SK-N-MC (cell line): ENCODE measurements around the gene MOCS1.

Source experiments
- DNase-seq: peaks from one replicate; pipeline ENCODE4 v3.0.0-alpha.2; 2011; ENCODE audit warnings: low read depth, low spot score
- H3K27ac ChIP-seq: fragments of 200-600 bp; sonication (generic); 2 replicates; pipeline ENCODE4 v1.5.1; 2016; ENCODE audit warnings: mixed run types
- H3K36me3 ChIP-seq: fragments of 200-600 bp; sonication (generic); 2 replicates; pipeline ENCODE4 v1.6.1; 2017; ENCODE audit warnings: antibody characterized with exemption, low read length, mixed read lengths; ENCODE audit not compliant: insufficient read depth
- H3K4me3 ChIP-seq: fragments of 200-600 bp; sonication (generic); 2 replicates; pipeline ENCODE4 v1.5.1; 2016
- H3K9ac ChIP-seq: fragments of 200-600 bp; sonication (generic); 2 replicates; pipeline ENCODE4 v1.8.0; 2017; ENCODE audit warnings: mixed run types, mixed read lengths; ENCODE audit not compliant: insufficient read length
- H3K9me3 ChIP-seq: fragments of 200-600 bp; sonication (generic); 2 replicates; pipeline ENCODE4 v1.6.1; 2017; ENCODE audit warnings: low read depth, mild to moderate bottlenecking, antibody characterized with exemption, low read length, moderate library complexity, mixed read lengths
- EZH2 ChIP-seq: fragments of 200-600 bp; sonication (generic); IDR thresholded peaks from one replicate; pipeline ENCODE4 v1.6.1; 2017; ENCODE audit warnings: antibody characterized with exemption
- FOXP2 ChIP-seq: optimal IDR thresholded peaks from 2 replicates; pipeline ENCODE3; 2011; ENCODE audit warnings: mild to moderate bottlenecking, moderate library complexity; ENCODE audit not compliant: insufficient read depth; ENCODE audit errors: extremely low read length, control extremely low read depth
- POLR2AphosphoS5 ChIP-seq: IDR thresholded peaks from 2 replicates; pipeline ENCODE4 v1.6.1; 2012; ENCODE audit warnings: mild to moderate bottlenecking, low read depth, low read length, borderline replicate concordance

MOCS1 gene

GRCh38 chr6:39912446-39912845 lies 21.8 kb downstream of the MOCS1 start:
- DNase-seq: no peak
- Histone ChIP-seq H3K36me3 (no peaks in the 10 kb centered on the region), H3K9me3 (no peaks in the 10 kb centered on the region), H3K27ac (no peak overlapping the region), H3K4me3 (no peak overlapping the region), H3K9ac (no peak overlapping the region)
- no peak for TF ChIP-seq EZH2
- TF ChIP-seq POLR2AphosphoS5: no peak
- no peak for TF ChIP-seq FOXP2

- Histone ChIP-seq H3K9ac (no peak overlapping the region), H3K27ac (no peak overlapping the region), H3K4me3 (no peak overlapping the region), H3K36me3 (no peaks in the 10 kb centered on the region), H3K9me3 (no peaks in the 10 kb centered on the region)
- TF ChIP-seq FOXP2 (no peak), POLR2AphosphoS5 (no peak), EZH2 (no peak)
- DNase-seq: no peak
Observed at GRCh38 chr6:39911513-39912125, 22.6 kb downstream of the MOCS1 start.

GRCh38 chr6:39910744-39911143 lies 23.5 kb downstream of the MOCS1 start:
- no peak overlapping the region for H3K4me3 ChIP-seq
- no peak overlapping the region for H3K27ac ChIP-seq
- no peaks in the 10 kb centered on the region for H3K36me3 ChIP-seq
- no peaks in the 10 kb centered on the region for H3K9me3 ChIP-seq
- no peak for DNase-seq
- no peak overlapping the region for H3K9ac ChIP-seq
- TF ChIP-seq EZH2 (no peak), FOXP2 (no peak), POLR2AphosphoS5 (no peak)

- Histone ChIP-seq H3K36me3 (no peaks in the 10 kb centered on the region), H3K9ac (no peak overlapping the region), H3K9me3 (no peaks in the 10 kb centered on the region), H3K27ac (no peak overlapping the region), H3K4me3 (no peak overlapping the region)
- DNase-seq: no peak
- TF ChIP-seq FOXP2: no peak
- no peak for TF ChIP-seq EZH2
- TF ChIP-seq POLR2AphosphoS5: no peak
Observed at GRCh38 chr6:39910164-39910563, 24.1 kb downstream of the MOCS1 start.

- no peak overlapping the region for H3K4me3 ChIP-seq
- no peak overlapping the region for H3K27ac ChIP-seq
- TF ChIP-seq POLR2AphosphoS5 (no peak), FOXP2 (no peak), EZH2 (no peak)
- no peak for DNase-seq
- H3K9me3 ChIP-seq: no peaks in the 10 kb centered on the region
- H3K9ac ChIP-seq: no peak overlapping the region
- no peaks in the 10 kb centered on the region for H3K36me3 ChIP-seq
Observed at GRCh38 chr6:39909701-39910100, 24.6 kb downstream of the MOCS1 start.

- no peak overlapping the region for H3K9ac ChIP-seq
- no peak for DNase-seq
- no peak overlapping the region for H3K27ac ChIP-seq
- no peaks in the 10 kb centered on the region for H3K9me3 ChIP-seq
- H3K4me3 ChIP-seq: no peak overlapping the region
- no peaks in the 10 kb centered on the region for H3K36me3 ChIP-seq
- TF ChIP-seq POLR2AphosphoS5 (no peak), EZH2 (no peak)
Observed at GRCh38 chr6:39908838-39909583, 25.3 kb downstream of the MOCS1 start.

- H3K36me3 ChIP-seq: no peaks in the 10 kb centered on the region
- no peak overlapping the region for H3K4me3 ChIP-seq
- H3K9ac ChIP-seq: no peak overlapping the region
- no peak overlapping the region for H3K27ac ChIP-seq
- no peaks in the 10 kb centered on the region for H3K9me3 ChIP-seq
- DNase-seq: no peak
- TF ChIP-seq EZH2: no peak
- TF ChIP-seq POLR2AphosphoS5: no peak
Observed at GRCh38 chr6:39907871-39908575, 26.2 kb downstream of the MOCS1 start.

- no peaks in the 10 kb centered on the region for H3K9me3 ChIP-seq
- DNase-seq: no peak
- H3K4me3 ChIP-seq: no peak overlapping the region
- H3K27ac ChIP-seq: no peak overlapping the region
- H3K36me3 ChIP-seq: peaks cover 4% of the 10 kb centered on the region; the same call in 1 of the 2 replicates
- TF ChIP-seq EZH2: no peak
- no peak for TF ChIP-seq FOXP2
- TF ChIP-seq POLR2AphosphoS5: no peak
- no peak overlapping the region for H3K9ac ChIP-seq
Observed at GRCh38 chr6:39906318-39906761, 27.9 kb downstream of the MOCS1 start.
